OCI-LY3 (cell line): ENCODE results near the gene TCF4.

Experiments used
- H2AFZ ChIP-seq: fragments of 200-600, 300-600 bp; shearing (Covaris generic); 2 replicates; pipeline ENCODE4 v1.6.0; 2014; ENCODE audit warnings: antibody characterized with exemption, low read depth, low read length
- H3K27ac ChIP-seq: fragments of 200-600, 300-600 bp; sonication (generic); 2 replicates; pipeline ENCODE4 v1.5.1; 2014; ENCODE audit warnings: mild to moderate bottlenecking, low read length, moderate library complexity, mixed read lengths
- H3K27me3 ChIP-seq: fragments of 200-600, 300-600 bp; sonication (generic); 2 replicates; pipeline ENCODE4 v1.6.1; 2014; ENCODE audit warnings: low read depth, low read length, mixed read lengths
- H3K36me3 ChIP-seq: fragments of 200-600, 300-600 bp; sonication (generic); replicated peaks from 2 replicates; pipeline ENCODE3; 2014; ENCODE audit warnings: low read depth, low read length, mixed read lengths
- H3K4me1 ChIP-seq: fragments of 300-600, 200-600 bp; sonication (generic); 2 replicates; pipeline ENCODE4 v1.6.1; 2014; ENCODE audit warnings: low read length, mixed read lengths
- H3K4me2 ChIP-seq: fragments of 200-600, 300-600 bp; sonication (generic); 2 replicates; pipeline ENCODE4 v1.6.1; 2014; ENCODE audit warnings: low read length, mixed read lengths
- H3K4me3 ChIP-seq: fragments of 300-600, 200-600 bp; sonication (generic); 2 replicates; pipeline ENCODE4 v1.5.1; 2014; ENCODE audit warnings: antibody characterized with exemption, mild to moderate bottlenecking, low read length, moderate library complexity
- H3K79me2 ChIP-seq: fragments of 300-600, 200-600 bp; shearing (Covaris generic); 2 replicates; pipeline ENCODE4 v1.6.1; 2014; ENCODE audit warnings: mild to moderate bottlenecking, low read length, mixed read lengths
- H3K9ac ChIP-seq: fragments of 300-600, 200-600 bp; shearing (Covaris generic); 2 replicates; pipeline ENCODE4 v1.6.0; 2014; ENCODE audit warnings: mild to moderate bottlenecking, low read length, moderate library complexity
- H3K9me3 ChIP-seq: fragments of 200-600, 300-600 bp; shearing (Covaris generic); 2 replicates; pipeline ENCODE4 v1.6.1; 2014; ENCODE audit warnings: low read length, mixed read lengths; ENCODE audit not compliant: insufficient read depth
- H4K20me1 ChIP-seq: fragments of 200-600, 300-600 bp; sonication (generic); 2 replicates; pipeline ENCODE4 v1.6.1; 2016; ENCODE audit warnings: low read length, mixed read lengths; ENCODE audit not compliant: insufficient read depth
- EZH2phosphoT487 ChIP-seq: fragments of 200-600 bp; shearing (Covaris generic); IDR thresholded peaks from 2 replicates; pipeline ENCODE4 v1.6.1; 2018; ENCODE audit warnings: antibody characterized with exemption, mixed run types, low read depth
- TF ChIP-seq, protein P1 (sequence below): fragments of 200-600, 300-600 bp; sonication (generic); IDR thresholded peaks from 2 replicates; pipeline ENCODE4 v1.5.1; 2014; ENCODE audit warnings: antibody characterized with exemption, low read length, low read depth

The TCF4 gene

DNA sequence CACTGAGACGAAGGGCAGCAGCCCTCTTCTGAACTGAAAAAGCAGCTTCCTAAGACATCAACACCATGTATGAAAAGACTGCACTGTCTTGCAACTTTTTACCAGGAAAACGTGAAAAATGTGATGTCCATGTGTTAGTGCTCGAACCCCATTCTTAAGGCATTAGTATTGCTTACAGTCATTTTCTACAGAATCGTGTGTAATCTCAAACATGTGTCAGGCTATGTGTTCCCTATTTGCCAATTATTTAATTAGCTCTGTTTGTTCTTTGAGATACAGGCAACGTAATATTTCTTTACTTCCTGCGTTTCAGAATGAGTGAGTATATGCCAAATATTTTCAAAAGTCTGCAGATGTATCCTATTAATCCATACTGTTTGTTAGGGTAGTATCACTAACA is 321.0 kb downstream of the TCF4 start:
- Histone ChIP-seq H4K20me1 (no peaks in the 10 kb centered on the region), H3K9me3 (no peaks in the 10 kb centered on the region), H2AFZ (no peak overlapping the region), H3K4me2 (peak overlapping the region; percentile 60), H3K27me3 (no peaks in the 10 kb centered on the region), H3K4me1 (peaks cover 78% of the 10 kb centered on the region), H3K27ac (peak overlapping the region; percentile 92), H3K36me3 (peaks cover 78% of the 10 kb centered on the region), H3K9ac (peak overlapping the region; percentile 72), H3K79me2 (peaks cover 78% of the 10 kb centered on the region), H3K4me3 (peak overlapping the region; percentile 18; the same call in 1 of the 2 replicates)
- no peak for TF ChIP-seq EZH2phosphoT487
- TF ChIP-seq, protein P1, sequence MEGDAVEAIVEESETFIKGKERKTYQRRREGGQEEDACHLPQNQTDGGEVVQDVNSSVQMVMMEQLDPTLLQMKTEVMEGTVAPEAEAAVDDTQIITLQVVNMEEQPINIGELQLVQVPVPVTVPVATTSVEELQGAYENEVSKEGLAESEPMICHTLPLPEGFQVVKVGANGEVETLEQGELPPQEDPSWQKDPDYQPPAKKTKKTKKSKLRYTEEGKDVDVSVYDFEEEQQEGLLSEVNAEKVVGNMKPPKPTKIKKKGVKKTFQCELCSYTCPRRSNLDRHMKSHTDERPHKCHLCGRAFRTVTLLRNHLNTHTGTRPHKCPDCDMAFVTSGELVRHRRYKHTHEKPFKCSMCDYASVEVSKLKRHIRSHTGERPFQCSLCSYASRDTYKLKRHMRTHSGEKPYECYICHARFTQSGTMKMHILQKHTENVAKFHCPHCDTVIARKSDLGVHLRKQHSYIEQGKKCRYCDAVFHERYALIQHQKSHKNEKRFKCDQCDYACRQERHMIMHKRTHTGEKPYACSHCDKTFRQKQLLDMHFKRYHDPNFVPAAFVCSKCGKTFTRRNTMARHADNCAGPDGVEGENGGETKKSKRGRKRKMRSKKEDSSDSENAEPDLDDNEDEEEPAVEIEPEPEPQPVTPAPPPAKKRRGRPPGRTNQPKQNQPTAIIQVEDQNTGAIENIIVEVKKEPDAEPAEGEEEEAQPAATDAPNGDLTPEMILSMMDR = no peak

DNA sequence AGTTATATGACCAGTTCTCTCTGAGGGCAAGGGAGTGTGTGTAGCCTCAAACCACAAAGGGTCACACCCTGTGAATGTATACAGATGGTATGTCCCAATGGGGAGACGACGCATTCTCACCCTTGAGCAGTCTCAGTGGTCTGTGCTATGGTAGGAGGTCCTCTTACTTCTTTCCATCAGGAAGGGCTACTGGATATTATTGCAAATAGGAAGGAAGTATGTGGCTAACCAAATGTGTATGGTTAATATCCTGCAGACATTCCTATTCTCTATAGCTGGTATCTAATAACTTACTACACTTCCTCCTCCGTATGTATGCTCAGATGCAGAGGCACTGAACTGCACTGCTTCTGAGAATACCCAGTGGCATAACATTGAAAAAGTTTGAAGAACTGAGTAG is 322.0 kb downstream of the TCF4 start:
- peaks cover 78% of the 10 kb centered on the region for H3K36me3 ChIP-seq

DNA sequence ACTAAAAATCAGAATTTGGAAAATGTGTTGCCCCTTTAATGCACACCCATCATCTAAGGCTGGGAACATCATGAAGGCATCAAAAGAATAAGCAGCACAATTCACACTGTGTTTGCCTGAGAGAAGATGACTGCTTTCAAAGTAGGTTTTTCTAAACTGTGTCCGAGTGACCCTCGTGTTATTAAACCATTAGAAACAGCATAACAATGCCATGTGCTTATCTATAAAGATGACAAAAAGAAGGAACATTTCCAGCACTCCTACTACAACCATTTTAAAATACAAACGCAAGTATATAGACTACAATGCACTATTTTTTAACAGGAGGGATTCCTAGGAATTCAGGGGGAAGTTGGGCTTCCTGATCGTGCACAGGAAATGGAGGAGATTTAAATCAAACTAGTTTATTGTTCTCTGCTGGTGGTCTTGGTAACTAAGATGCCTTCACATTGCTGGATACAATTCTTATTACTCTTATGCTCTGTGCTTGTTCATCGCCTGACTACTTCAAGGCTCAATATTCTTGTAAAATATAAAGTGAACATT is 322.8 kb downstream of the TCF4 start:
- peaks cover 80% of the 10 kb centered on the region for H3K36me3 ChIP-seq
- H3K4me1 ChIP-seq = peaks cover 60% of the 10 kb centered on the region
- no peak overlapping the region for H2AFZ ChIP-seq

More for the DNA sequence above, 322.0 kb downstream of the TCF4 start:
- peaks cover 68% of the 10 kb centered on the region for H3K4me1 ChIP-seq
- peak overlapping the region; percentile 72 for H3K9ac ChIP-seq
- H3K27me3 ChIP-seq = no peaks in the 10 kb centered on the region
- H3K27ac ChIP-seq = peak overlapping the region; percentile 92
- H3K4me2 ChIP-seq = peak overlapping the region; percentile 60
- peaks cover 76% of the 10 kb centered on the region for H3K79me2 ChIP-seq
- H2AFZ ChIP-seq = no peak overlapping the region
- H3K4me3 ChIP-seq = no peak overlapping the region
- TF ChIP-seq, protein P1 = no peak
- no peak for TF ChIP-seq EZH2phosphoT487
- no peaks in the 10 kb centered on the region; the same call in 1 of the 2 replicates for H4K20me1 ChIP-seq
- no peaks in the 10 kb centered on the region for H3K9me3 ChIP-seq

DNA sequence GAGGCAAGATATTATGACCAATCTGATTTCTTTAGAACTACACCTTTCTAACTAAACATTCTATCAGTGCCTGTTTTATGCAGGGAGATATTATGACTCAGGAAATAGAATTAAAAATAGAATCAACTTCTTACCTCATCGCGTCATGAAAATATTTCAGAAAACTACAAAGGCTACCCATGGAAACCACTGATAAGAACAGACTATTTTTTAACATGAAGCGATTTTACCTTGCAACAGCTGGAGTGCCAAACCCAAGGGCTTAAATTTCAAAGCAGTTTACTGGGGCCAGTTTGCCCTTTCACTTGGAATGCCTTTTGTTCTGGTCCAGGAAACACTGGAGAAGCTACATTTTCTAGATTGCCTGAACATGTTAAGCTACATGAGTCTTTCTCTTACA is 323.9 kb downstream of the TCF4 start:
- Histone ChIP-seq H3K9me3 (no peaks in the 10 kb centered on the region), H3K27me3 (no peaks in the 10 kb centered on the region), H3K79me2 (peaks cover 83% of the 10 kb centered on the region), H3K4me1 (peaks cover 49% of the 10 kb centered on the region), H3K9ac (peak overlapping the region; percentile 72; the same call in 1 of the 2 replicates), H3K4me3 (no peak overlapping the region), H3K27ac (peak overlapping the region; percentile 92), H4K20me1 (no peaks in the 10 kb centered on the region; the same call in 1 of the 2 replicates), H3K36me3 (peaks cover 80% of the 10 kb centered on the region), H2AFZ (no peak overlapping the region), H3K4me2 (no peak overlapping the region)
- TF ChIP-seq, protein P1 = no peak
- no peak for TF ChIP-seq EZH2phosphoT487

More for the DNA sequence above, 322.8 kb downstream of the TCF4 start:
- Histone ChIP-seq H3K4me2 (0 out of 2 replicates have a peak overlapping the region, but pooled peaks have one; percentile 1), H3K27ac (peak overlapping the region; percentile 92), H3K4me3 (no peak overlapping the region), H3K79me2 (peaks cover 75% of the 10 kb centered on the region), H3K9me3 (no peaks in the 10 kb centered on the region), H3K27me3 (no peaks in the 10 kb centered on the region), H3K9ac (peak overlapping the region; percentile 72), H4K20me1 (no peaks in the 10 kb centered on the region; the same call in 1 of the 2 replicates)
- TF ChIP-seq EZH2phosphoT487 = no peak
- TF ChIP-seq, protein P1 = no peak
